ENCODE results near the gene CALML4.

DNA sequence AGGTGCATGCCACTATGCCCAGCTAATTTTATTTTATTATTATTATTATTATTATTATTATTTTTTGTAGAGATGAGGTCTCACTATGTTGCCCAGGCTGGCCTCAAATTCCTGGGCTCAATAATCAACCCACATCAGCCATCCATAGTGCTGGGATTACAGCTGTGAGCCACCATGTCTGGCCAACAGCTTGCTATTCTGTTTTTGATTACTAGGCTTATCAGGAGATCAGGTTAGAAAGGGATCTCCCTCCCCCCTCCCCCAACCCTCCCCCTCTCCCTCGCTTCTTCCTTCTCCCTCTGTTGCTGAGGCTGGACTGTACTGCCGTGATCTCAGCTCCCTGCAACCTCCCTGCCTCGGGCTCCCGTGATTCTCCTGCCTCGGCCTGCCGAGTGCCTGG, 15.8 kb upstream of the CALML4 start:
- no peak for TF ChIP-seq EZH2 (IDR thresholded peaks at IDR 0.05; ENCODE audit: low read depth)
- TF ChIP-seq, protein P1, sequence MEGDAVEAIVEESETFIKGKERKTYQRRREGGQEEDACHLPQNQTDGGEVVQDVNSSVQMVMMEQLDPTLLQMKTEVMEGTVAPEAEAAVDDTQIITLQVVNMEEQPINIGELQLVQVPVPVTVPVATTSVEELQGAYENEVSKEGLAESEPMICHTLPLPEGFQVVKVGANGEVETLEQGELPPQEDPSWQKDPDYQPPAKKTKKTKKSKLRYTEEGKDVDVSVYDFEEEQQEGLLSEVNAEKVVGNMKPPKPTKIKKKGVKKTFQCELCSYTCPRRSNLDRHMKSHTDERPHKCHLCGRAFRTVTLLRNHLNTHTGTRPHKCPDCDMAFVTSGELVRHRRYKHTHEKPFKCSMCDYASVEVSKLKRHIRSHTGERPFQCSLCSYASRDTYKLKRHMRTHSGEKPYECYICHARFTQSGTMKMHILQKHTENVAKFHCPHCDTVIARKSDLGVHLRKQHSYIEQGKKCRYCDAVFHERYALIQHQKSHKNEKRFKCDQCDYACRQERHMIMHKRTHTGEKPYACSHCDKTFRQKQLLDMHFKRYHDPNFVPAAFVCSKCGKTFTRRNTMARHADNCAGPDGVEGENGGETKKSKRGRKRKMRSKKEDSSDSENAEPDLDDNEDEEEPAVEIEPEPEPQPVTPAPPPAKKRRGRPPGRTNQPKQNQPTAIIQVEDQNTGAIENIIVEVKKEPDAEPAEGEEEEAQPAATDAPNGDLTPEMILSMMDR (conservative IDR thresholded peaks at IDR 0.05) = no peak
